GM18526 (cell line): ENCODE results near the gene PCNA.

Experiments used
- POLR2A ChIP-seq: IDR thresholded peaks from 3 replicates; pipeline ENCODE4 v1.6.1; 2011; ENCODE audit not compliant: insufficient read length; ENCODE audit errors: extremely low read depth

The PCNA gene

DNA sequence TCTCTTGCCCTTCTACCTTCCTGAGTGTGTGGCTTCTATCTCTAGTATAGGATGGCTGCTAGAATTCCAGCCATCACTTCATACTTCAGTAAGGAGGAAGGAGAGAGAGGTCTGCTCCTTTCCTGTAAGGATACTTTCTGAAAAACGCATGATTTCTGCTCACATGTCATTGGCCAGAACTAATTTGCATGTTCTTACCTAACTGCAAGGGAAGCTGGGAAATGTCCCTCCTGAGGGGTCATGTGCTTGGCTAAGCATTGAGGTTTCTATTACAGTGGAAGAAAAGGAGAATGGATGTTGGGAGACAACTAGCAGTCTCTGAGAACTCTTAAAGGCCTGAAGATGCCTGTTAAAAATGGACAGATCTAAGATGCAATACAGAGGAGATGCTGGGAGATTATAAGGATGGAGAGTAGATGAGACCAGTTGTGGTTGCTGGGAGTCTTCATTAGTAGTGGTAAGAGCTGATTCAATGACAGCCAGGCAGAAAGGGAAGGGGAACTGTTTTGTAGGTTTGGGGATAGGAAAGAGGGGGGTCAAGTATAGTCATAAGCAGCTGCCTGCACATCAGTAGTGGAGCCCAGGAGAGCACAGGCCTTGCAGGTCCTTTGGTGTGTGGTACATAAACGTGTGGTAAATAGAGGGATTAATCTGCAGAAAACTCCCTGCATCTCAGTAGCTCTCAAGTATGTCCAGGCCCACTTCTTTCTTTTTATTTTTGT lies 27.3 kb upstream of the PCNA start:
- TF ChIP-seq POLR2A: no peak

DNA sequence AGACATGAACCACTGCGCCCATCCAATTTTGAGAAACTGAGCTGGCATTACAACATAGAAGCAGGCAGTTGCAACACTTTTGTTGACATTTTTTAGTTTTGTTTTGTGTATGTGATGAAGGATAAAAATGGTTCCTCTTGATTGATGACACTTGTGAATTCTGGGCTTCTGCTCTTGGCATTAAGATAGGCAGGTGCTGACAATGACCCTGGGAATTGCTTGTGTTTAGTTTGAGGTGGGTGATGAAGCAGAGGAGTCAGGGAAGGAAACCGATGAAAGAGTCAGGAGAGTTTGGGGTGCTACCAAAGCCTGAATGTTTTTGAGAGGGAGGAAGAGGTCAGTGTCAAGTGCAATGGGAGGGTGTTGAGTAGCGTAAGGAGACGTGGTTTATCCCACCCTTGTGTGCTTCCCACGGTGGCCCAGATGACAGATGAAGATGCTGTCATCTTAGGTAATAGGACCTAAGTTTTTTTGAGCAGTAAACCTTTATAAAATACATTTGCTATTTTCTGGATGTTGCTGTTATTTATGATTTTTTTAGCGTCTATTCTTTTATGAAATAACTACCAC lies 26.4 kb upstream of the PCNA start:
- no peak for TF ChIP-seq POLR2A

- TF ChIP-seq POLR2A: no peak
Measured at GRCh38 chr20:5145365-5146098, 25.8 kb upstream of the PCNA start.

DNA sequence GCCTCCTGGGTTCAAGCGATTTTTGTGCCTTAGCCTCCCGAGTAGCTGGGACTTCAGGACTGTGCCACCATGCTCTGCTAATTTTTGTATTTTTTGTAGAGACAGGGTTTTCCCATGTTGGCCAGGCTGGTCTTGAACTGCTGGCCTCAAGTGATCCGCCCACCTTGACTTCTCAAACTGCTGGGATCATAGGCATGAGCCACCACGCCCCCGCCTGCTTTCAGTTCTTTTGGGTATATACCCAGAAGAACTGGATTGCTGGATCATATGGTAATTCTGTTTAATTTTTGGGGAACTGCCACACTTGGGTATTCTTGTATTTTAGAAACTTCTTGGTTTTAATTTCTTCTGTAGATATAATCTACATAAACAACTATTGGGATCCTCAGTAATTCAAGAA lies 24.1 kb upstream of the PCNA start:
- no peak for TF ChIP-seq POLR2A

- no peak for TF ChIP-seq POLR2A
Measured at GRCh38 chr20:5141615-5142014, 21.9 kb upstream of the PCNA start.

- no peak for TF ChIP-seq POLR2A
Measured at GRCh38 chr20:5140195-5140594, 20.4 kb upstream of the PCNA start.

DNA sequence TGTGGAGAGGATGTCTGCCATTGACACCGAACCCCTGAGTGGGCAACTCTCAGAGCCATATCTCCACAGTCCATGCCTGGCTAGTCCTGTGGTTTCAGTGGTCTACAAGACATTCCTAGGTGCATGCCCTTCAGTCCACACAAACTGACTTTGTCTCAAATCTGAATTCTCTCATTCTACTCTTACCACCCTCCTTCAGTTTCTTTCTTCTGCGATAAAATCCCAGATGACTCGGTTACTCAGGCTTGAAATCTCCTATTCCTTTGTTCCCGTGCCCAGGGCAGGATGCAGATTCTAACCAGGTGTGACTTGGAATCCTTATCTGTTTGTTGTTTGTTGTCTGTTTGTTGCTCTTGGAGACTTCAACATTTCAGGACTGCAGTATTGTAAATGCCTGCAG lies 16.3 kb upstream of the PCNA start:
- TF ChIP-seq POLR2A: no peak

- TF ChIP-seq POLR2A: no peak
Measured at GRCh38 chr20:5135363-5136012, 15.7 kb upstream of the PCNA start.

- no peak for TF ChIP-seq POLR2A
Measured at GRCh38 chr20:5133998-5134397, 14.2 kb upstream of the PCNA start.

- no peak for TF ChIP-seq POLR2A
Measured at GRCh38 chr20:5131502-5131901, 11.7 kb upstream of the PCNA start.

DNA sequence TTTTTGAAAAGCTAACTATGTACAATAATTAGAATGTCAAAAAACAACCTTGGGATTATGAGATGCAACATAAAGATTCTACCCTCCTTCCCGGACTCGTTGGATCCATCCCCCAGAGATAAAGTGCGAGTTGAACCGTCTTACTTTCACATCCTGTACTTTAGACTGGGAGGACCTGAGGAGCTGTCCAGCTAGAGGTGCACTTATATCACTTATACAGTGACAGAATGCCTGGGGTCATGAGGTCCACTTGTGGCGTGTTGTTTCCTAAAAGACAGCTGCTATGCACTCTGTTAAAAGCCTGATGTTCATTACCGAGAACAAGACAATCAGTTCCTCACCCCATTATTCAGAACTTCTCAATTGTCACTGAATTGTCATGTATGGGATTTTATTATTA lies 9.1 kb upstream of the PCNA start:
- TF ChIP-seq POLR2A: no peak

DNA sequence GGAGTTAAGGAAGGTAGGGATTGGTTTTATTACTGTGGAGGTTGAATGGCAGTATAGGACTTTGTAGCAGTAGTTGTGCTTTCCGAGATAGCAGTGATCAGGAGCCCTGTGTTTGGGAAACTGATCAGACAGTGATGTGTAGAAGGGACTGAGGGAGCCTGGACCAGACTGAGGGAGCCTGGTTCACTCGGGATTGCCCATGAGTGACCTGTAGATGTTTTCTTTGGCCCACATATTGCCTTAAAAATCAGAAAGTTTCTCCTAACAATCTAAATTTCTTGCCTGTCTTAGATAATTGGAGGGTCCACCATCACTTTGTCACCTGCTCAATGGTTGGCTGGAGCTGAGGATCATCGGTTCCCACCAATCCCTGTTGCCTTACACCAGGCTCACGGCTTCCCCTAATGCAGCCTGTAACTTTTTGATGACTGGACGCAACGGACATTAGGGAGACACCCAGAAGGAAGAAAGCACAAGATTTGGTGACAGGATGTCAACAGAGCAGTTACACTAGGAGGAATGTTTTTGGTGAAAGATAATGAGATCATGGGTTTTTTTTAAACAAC lies 8.2 kb upstream of the PCNA start:
- no peak for TF ChIP-seq POLR2A

- no peak for TF ChIP-seq POLR2A
Measured at GRCh38 chr20:5127204-5127858, 7.6 kb upstream of the PCNA start.

GRCh38 chr20:5126512-5127203 lies 6.9 kb upstream of the PCNA start, which contains the start of gene CDS2:
Gene CDS2 (plus strand): TSS chr20:5127008. CDS start chr20:5127093, 85 bp downstream.
- TF ChIP-seq POLR2A: peak; percentile 68
